Germinal center (tissue), 1 donor: ENCODE measurements around the gene MTERF4.

ENCODE experiments used
- DNase-seq: peaks from one replicate; pipeline ENCODE4 v3.0.0; 2012; ENCODE audit warnings: mixed read lengths, low spot score

Gene MTERF4, protein sequence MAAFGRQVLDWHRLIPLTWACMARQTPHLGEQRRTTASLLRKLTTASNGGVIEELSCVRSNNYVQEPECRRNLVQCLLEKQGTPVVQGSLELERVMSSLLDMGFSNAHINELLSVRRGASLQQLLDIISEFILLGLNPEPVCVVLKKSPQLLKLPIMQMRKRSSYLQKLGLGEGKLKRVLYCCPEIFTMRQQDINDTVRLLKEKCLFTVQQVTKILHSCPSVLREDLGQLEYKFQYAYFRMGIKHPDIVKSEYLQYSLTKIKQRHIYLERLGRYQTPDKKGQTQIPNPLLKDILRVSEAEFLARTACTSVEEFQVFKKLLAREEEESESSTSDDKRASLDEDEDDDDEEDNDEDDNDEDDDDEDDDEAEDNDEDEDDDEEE

DNA sequence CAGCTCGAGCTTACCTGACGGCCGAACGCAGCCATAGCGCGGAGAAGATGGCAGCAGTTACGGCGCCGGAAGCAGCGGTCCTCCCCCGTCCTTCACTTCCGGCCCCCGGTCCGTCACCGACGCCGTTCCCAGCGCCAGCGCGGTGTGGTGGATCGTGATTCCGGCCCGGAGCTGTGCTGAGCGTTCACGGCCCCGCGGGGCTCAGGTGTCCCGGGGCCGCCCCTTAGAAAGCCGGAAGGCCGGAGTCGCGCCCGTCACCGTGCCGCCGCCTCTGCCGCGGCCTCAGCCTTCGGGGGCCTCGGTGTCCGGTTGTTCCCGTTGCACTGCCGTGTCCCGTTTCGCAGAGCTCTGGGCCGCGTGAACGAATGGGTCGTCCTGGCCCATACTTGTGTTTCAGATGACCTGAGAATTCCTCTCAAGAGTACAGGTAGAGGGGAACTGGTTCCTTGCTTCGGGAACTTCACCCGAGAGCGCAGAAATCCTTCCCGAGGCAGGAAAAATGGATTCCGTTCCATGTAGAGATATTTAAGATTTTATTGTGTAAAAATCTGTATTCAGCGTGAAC lies at the start of gene MTERF4:
Gene MTERF4 (minus strand): TSS at position 49 of the 565 bp plus-strand sequence. CDS start 14 bp downstream, at position 35.
- peak; percentile 83 for DNase-seq

GRCh38 chr2:241150660-241151530 lies 48.8 kb upstream of the MTERF4 start:
- DNase-seq: no peak

- peak; percentile 99 for DNase-seq
Observed at GRCh38 chr2:241149925-241150659, 48.0 kb upstream of the MTERF4 start, which contains the start of gene PPP1R7. PPP1R7 (plus strand) TSS chr2:241150467; CDS start chr2:241150496, 29 bp downstream.

DNA sequence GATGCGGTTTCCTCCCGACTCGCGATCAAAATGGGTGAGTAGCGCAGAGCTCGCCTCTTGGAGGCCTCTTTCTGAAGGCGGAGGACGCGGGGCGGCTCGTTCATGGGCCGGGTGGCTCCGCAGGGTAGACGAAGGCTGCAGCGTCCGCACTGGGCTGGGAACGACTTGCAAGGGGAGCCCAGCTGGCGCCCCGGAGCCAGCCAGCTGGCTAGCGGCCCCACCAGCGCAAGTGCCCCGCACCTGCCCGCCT lies 47.5 kb upstream of the MTERF4 start:
- no peak for DNase-seq

GRCh38 chr2:241148891-241149674 lies 47.0 kb upstream of the MTERF4 start, which contains the start of gene PASK:
PASK (minus strand) TSS chr2:241149472; CDS start chr2:241143032, 6,440 bp downstream.
- DNase-seq: peak; percentile 94

- no peak for DNase-seq
Observed at GRCh38 chr2:241148239-241148638, 46.2 kb upstream of the MTERF4 start.

GRCh38 chr2:241147336-241147735 lies 45.2 kb upstream of the MTERF4 start:
- no peak for DNase-seq

GRCh38 chr2:241146286-241146685 lies 44.2 kb upstream of the MTERF4 start:
- DNase-seq: no peak

GRCh38 chr2:241142593-241142992 lies 40.5 kb upstream of the MTERF4 start:
- DNase-seq: no peak

GRCh38 chr2:241142063-241142462 lies 40.0 kb upstream of the MTERF4 start:
- DNase-seq: no peak

- no peak for DNase-seq
Observed at GRCh38 chr2:241141214-241141770, 39.2 kb upstream of the MTERF4 start.

- no peak for DNase-seq
Observed at GRCh38 chr2:241140445-241140840, 38.4 kb upstream of the MTERF4 start.

DNA sequence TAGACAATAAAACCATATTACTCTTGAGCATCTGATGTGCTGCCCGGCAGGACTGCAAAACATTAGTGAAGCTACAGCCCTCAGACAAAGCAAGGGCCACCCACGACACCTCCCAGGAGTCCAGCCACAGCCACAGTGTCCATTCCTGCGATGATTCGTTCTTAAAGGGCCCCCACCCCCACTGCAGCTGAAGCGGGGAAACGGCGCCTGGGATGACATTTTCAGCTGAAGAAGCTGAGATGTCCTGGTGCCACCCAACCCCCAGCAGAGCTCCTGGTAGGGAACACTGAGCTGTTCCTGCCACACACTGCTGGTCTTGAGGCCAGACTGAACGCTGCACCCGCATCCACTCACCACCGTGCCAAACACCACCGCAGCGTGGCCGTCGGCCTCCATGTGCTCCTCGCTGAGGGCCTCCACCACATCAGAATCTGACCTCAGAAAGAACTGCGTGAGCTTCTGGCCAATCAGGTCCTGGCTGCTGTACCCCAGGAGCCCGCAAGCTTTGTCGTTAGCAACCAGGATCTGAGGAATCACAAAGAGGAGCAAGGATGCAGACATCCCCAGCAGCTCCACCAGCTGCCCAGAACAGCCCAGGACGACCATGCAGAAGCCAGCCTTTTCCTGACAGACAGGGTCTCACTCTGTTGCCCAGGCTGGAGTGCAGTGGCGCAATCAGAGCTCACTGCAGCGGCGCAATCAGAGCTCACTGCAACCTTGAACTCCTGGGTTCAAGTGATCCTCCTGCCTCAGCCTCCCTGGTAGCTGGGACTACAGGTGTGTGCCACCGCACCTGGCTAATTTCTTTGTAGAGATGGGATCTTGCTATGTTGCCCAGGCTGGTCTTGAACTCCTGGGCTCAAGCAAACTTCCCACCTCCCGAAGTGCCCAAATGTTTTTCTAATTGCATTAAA lies 37.7 kb upstream of the MTERF4 start:
- DNase-seq: no peak

DNA sequence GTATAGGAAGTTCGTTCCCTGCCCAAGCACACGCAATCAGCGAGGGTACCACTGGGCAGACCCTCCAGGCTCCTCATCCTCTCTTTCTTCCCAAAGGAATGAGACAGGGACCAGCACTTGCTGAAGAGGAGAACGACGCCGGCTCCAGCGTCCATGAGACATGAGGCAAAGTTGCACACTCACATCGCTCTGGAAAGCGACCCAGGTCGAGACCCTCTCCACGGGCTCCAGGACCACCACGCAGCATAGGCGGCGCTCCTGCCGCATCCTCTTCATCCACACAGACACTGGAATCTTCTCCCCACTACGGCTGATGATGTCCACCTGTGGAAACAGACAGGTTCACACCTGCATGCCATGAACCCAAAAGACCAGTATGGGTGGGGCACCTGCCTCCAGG lies 36.4 kb upstream of the MTERF4 start:
- no peak for DNase-seq

- DNase-seq: no peak
Observed at GRCh38 chr2:241137276-241138190, 35.4 kb upstream of the MTERF4 start.

GRCh38 chr2:241136661-241137260 lies 34.7 kb upstream of the MTERF4 start:
- DNase-seq: no peak

DNA sequence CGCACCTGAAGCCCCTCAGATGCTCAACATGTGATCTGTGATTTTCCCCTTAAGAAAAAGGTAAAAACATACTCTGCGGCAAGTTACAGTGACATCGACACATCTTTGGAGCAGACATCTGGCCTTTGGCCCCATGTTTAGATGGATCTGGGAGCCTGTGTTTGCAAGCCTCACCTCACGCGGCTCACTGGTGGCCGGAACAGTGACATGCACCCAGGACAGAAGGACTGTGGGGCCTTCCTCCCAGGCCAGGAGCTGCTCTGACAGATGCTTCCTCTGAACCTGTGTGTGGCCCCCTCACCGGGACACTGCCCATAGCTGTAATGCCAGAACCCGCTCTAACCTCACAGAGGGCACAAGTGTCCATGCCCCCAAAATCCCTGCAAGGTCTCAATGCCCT lies 34.1 kb upstream of the MTERF4 start:
- DNase-seq: no peak

DNA sequence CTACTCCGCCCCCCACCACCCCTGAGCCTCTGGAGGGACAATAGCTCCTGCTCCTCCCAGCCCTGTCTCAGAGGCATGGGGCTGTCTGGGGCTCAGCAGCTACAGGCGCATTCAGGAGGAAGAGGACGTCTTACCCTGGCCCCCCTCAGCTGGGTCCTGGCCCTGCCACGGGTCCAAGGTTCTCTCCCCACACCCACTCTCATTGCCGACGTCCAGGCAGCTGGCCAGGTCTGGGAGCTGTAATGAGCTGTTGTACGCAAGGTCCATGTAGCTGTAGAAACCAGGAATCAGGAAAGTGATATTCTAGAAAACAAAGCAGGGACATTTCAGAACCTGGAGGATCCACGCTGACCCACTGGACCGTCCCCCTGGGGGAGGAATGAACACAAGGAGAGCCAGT lies 33.6 kb upstream of the MTERF4 start:
- no peak for DNase-seq
